Heart left ventricle (tissue), 13 donors: ENCODE measurements around the gene VHLL.

Source experiments
- CTCF ChIP-seq, 12 donors: fragments of 200-600 bp; sonication (generic) in 4 of 12; IDR thresholded peaks; one replicate each; pipeline versions ENCODE4 v1.5.0 to v1.8.0; 2018 to 2022; ENCODE audit warnings: antibody characterized with exemption in 12 of 12, mild to moderate bottlenecking in 5 of 12
- POLR2A ChIP-seq, 2 donors: fragments of 450-650 bp; IDR thresholded peaks; one replicate each; pipeline ENCODE4 v1.6.1; 2017; ENCODE audit warnings: antibody characterized with exemption in 2 of 2, mild to moderate bottlenecking in 2 of 2, moderate library complexity in 2 of 2
- donor health status: ischemic (EF 13 %, LVEDD 7.1; RV severe dilation, severe dysfunction).
- donor health status: DM: no; HTN: yes; CAD: no.
- donor health status: DM: no; HTN: no; CAD: no.
- donor health status: ischemic (EF 25% LVEDD 6.9; RV normal size, moderate dysfunction).
- donor health status: ischemic (EF 25% LVEDD 5.7; RV mildly dilated, moderate dysfunction).
- donor health status: ischemic (EF 35%, LVEDD 5.7; RV mildly dilated, moderate dysfunction).
- donor health status: nonischemic (EF 11% LVEDD 7.7; RV severe dilation, severe dysfunction).
- donor health status: DM: yes; HTN: yes; CAD: no.
- donor health status: PGD.
- donor health status: ischemic (EF 29% LVEDD 5.4; RV normal size, mild dysfunction).
- donor health status: nonischemic (EF 23%, LVEDD 6.1; RV moderate dilation, normal function).

DNA sequence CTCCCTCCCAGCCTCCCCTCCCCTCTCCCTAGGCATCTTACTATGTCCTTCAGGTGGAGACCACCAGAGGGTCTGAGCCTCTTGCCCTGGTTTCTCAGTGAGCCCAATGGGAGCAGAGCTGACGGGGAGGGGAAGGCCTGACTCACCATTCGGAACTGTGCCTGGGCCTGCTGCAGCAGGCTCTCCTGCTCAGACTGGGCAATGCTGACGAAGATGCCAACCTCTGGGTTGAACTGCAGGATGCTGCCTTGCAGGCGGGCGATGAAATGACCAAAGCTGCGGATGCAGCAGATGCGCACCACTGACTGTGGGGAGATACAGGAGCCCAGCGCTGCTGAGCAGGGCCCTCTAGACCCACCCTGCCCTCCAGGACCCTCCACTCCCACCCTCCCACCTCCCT is 40.2 kb downstream of the VHLL start:
- TF ChIP-seq POLR2A (IDR thresholded peaks at IDR 0.05) (no peak), CTCF (IDR thresholded peaks at IDR 0.05) (no peak)
